Kidney (tissue), 14 donors: ENCODE data around the gene MLLT11. TPM values are rescaled to one million over a fixed set of nuclear protein-coding genes. Genes with fewer than 3 reads are reported as not detected.

Experiments
- DNase-seq, 5 donors: peaks; one replicate each; pipeline ENCODE4 v3.0.0-alpha.2; 2013 to 2020
- FAIRE-seq: peaks from 2 replicates; lab custom pipeline; 2012; peaks lifted over from hg19 to GRCh38; lab: Jason Lieb, UNC
- H3K27ac ChIP-seq, 2 donors: one replicate each; pipeline ENCODE4 v1.7.0; 2013; ENCODE audit warnings: low read depth in 2 of 2, low read length in 2 of 2, inconsistent platforms in 1 of 2
- H3K27me3 ChIP-seq: one replicate; pipeline ENCODE4 v1.7.1; 2013; ENCODE audit warnings: low read length, inconsistent platforms; ENCODE audit not compliant: control insufficient read depth, insufficient read depth
- H3K36me3 ChIP-seq, 3 donors: one replicate each; pipeline versions ENCODE4 v1.7.0 to v1.7.1; 2013; ENCODE audit warnings: low read length in 3 of 3, control low read depth in 1 of 3, inconsistent platforms in 1 of 3; ENCODE audit not compliant: insufficient read depth in 3 of 3, control insufficient read depth in 2 of 3
- H3K4me1 ChIP-seq, 3 donors: one replicate each; pipeline versions ENCODE4 v1.7.0 to v1.7.1; 2013; ENCODE audit warnings: low read length in 3 of 3, inconsistent platforms in 1 of 3, low read depth in 1 of 3; ENCODE audit not compliant: control insufficient read depth in 2 of 3, insufficient read depth in 2 of 3
- H3K4me3 ChIP-seq, 3 donors: one replicate each; pipeline versions ENCODE4 v1.7.0 to v1.8.1; 2013; ENCODE audit warnings: low read length in 3 of 3, control low read depth in 1 of 3, inconsistent platforms in 1 of 3
- H3K9ac ChIP-seq, 3 donors: one replicate each; pipeline versions ENCODE4 v1.7.0 to v1.7.1; 2013; ENCODE audit warnings: low read length in 3 of 3, control low read depth in 1 of 3, inconsistent platforms in 1 of 3
- H3K9me3 ChIP-seq, 3 donors: one replicate each; pipeline versions ENCODE4 v1.7.0 to v1.7.1; 2013; ENCODE audit warnings: low read length in 3 of 3, control low read depth in 1 of 3, inconsistent platforms in 1 of 3; ENCODE audit not compliant: control insufficient read depth in 2 of 3, insufficient read depth in 1 of 3
- intact Hi-C: fragments of 100-400 bp; cut with DNase I; formaldehyde crosslinking; loops from one replicate; pipeline ENCODE4 v1.11.1; 2022
- polyA plus RNA-seq: library from polyadenylated mRNA; stranded (reverse); fragments of 350-450 nt; fragmentation: Illumina TruSeq; extraction: RNeasy Lipid Tissue Mini Kit (QIAGEN cat#74804); gene quantifications from one replicate; pipeline ENCODE4 v1.2.3, GENCODE V29; 2014; ENCODE audit warnings: low read depth, low replicate concordance; ENCODE audit not compliant: insufficient read depth
- total RNA-seq: library from RNA; stranded (reverse); fragmentation: NEBNext Ultra II Directional; extraction: Animal tissue kit (Norgen Biotek cat#: 25700); gene quantifications from one replicate; pipeline ENCODE4 v1.2.1, GENCODE V29; 2021
- TF ChIP-seq, protein P1 (sequence below): IDR thresholded peaks from 3 replicates; pipeline ENCODE4 v1.5.1; 2012; ENCODE audit warnings: mild to moderate bottlenecking, moderate library complexity, borderline replicate concordance; ENCODE audit not compliant: insufficient read depth; ENCODE audit errors: extremely low read depth
- donor health status: control.
- donor health status: control.
- donor health status: control.
- donor health status: control.
- donor health status: control.
- donor health status: DM: yes; HTN: yes; CAD: no.
- donor health status: Normal renal cell carcinoma (clear cell type).

MLLT11 gene
- total and polyA plus RNA-seq, 2 donors from 2014 or later, result 1.4 to 2.3 TPM

DNA sequence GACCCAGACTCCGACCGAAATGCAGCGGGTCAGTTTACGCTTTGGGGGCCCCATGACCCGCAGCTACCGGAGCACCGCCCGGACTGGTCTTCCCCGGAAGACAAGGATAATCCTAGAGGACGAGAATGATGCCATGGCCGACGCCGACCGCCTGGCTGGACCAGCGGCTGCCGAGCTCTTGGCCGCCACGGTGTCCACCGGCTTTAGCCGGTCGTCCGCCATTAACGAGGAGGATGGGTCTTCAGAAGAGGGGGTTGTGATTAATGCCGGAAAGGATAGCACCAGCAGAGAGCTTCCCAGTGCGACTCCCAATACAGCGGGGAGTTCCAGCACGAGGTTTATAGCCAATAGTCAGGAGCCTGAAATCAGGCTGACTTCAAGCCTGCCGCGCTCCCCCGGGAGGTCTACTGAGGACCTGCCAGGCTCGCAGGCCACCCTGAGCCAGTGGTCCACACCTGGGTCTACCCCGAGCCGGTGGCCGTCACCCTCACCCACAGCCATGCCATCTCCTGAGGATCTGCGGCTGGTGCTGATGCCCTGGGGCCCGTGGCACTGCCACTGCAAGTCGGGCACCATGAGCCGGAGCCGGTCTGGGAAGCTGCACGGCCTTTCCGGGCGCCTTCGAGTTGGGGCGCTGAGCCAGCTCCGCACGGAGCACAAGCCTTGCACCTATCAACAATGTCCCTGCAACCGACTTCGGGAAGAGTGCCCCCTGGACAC lies 12.1 kb upstream of the MLLT11 start:
- TF ChIP-seq, protein P1, sequence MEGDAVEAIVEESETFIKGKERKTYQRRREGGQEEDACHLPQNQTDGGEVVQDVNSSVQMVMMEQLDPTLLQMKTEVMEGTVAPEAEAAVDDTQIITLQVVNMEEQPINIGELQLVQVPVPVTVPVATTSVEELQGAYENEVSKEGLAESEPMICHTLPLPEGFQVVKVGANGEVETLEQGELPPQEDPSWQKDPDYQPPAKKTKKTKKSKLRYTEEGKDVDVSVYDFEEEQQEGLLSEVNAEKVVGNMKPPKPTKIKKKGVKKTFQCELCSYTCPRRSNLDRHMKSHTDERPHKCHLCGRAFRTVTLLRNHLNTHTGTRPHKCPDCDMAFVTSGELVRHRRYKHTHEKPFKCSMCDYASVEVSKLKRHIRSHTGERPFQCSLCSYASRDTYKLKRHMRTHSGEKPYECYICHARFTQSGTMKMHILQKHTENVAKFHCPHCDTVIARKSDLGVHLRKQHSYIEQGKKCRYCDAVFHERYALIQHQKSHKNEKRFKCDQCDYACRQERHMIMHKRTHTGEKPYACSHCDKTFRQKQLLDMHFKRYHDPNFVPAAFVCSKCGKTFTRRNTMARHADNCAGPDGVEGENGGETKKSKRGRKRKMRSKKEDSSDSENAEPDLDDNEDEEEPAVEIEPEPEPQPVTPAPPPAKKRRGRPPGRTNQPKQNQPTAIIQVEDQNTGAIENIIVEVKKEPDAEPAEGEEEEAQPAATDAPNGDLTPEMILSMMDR, result no peak
- H3K9me3 ChIP-seq, result no peaks in the 10 kb centered on the region
- no peak for FAIRE-seq
- H3K4me3 ChIP-seq, result peak overlapping the region; percentile 70 to 94 (median 89)
- DNase-seq, result peak; percentile 80 to 88 (median 86)
- H3K9ac ChIP-seq, result peak overlapping the region; percentile 17 to 88 (median 86)
- no peaks in the 10 kb centered on the region for H3K27me3 ChIP-seq
- intact Hi-C loops, result no loop called here
- peaks cover 0 to 13% (median 7%) of the 10 kb centered on the region in 3 donors for H3K36me3 ChIP-seq
- peaks cover 0 to 5% (median 3%) of the 10 kb centered on the region in 3 donors for H3K4me1 ChIP-seq
- peak overlapping the region; percentile 82 to 94 for H3K27ac ChIP-seq

- H3K9me3 ChIP-seq, result no peaks in the 10 kb centered on the region
- peaks cover 0 to 5% (median 3%) of the 10 kb centered on the region in 3 donors for H3K4me1 ChIP-seq
- TF ChIP-seq, protein P1, result peak; percentile 47
- DNase-seq, result no peak
- H3K36me3 ChIP-seq, result peaks cover 0 to 16% (median 7%) of the 10 kb centered on the region in 3 donors
- H3K9ac ChIP-seq, result peak overlapping the region in 2 of 3 donors; percentile 17 to 88
- no peaks in the 10 kb centered on the region for H3K27me3 ChIP-seq
- peak overlapping the region in 1 of 2 donors; percentile 82 for H3K27ac ChIP-seq
- peak overlapping the region; percentile 70 to 94 (median 89) for H3K4me3 ChIP-seq
- intact Hi-C loops, result no loop called here
- FAIRE-seq, result no peak
Observed at GRCh38 chr1:151048645-151049032, 11.6 kb upstream of the MLLT11 start.

DNA sequence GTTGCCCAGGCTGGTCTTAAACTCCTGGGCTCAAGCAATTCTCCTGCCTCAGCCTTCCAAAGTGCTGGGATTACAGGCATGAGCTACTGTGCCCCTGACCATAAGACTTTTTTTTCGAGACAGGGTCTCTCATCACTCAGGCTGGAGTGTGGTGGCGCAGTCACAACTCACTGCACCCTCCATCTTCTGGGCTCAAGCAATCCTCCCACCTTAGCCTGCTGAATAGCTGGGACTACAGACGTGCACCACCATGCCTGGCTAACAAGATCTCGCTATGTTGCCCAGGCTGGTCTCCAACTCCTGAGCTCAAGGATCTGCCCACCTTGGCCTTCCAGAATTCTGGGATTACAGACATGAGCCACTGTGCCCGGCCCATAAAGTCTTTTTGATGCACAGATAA lies 10.7 kb upstream of the MLLT11 start:
- DNase-seq (no peak), FAIRE-seq (no peak)
- Histone ChIP-seq H3K27me3 (no peaks in the 10 kb centered on the region), H3K4me3 (no peak overlapping the region), H3K36me3 (peaks cover 0 to 24% (median 12%) of the 10 kb centered on the region in 3 donors), H3K9ac (no peak overlapping the region), H3K4me1 (peaks cover 0 to 5% (median 3%) of the 10 kb centered on the region in 3 donors), H3K9me3 (no peaks in the 10 kb centered on the region), H3K27ac (no peak overlapping the region)
- TF ChIP-seq, protein P1, result no peak
- intact Hi-C loops, result no loop called here
